T follicular helper cell (primary cell): ENCODE results near the gene MICAL3.
"Not testable (repeated sequence)": the region's sequence is repeated elsewhere in the genome, so short reads cannot be mapped to it uniquely, and the experiment has no call there.

ENCODE experiments used
- DNase-seq: peaks from one replicate; pipeline ENCODE4 v3.0.0-alpha.2; 2020; ENCODE audit warnings: low read depth

MICAL3 gene

GRCh38 chr22:18033204-18033998 lies 9.0 kb upstream of the MICAL3 start:
- DNase-seq = no peak

GRCh38 chr22:18032455-18033101 lies 8.2 kb upstream of the MICAL3 start:
- DNase-seq = no peak

- no peak for DNase-seq
These were observed 7.5 kb upstream of the MICAL3 start for GRCh38 chr22:18031695-18032454.

GRCh38 chr22:18029686-18030267 lies 5.4 kb upstream of the MICAL3 start:
- no peak for DNase-seq

- DNase-seq = no peak
These were observed 4.6 kb upstream of the MICAL3 start for GRCh38 chr22:18028817-18029527.

GRCh38 chr22:18025898-18026297 lies 1.5 kb upstream of the MICAL3 start:
- not testable (repeated sequence) for DNase-seq

- DNase-seq = no peak
These were observed 777 bp upstream of the MICAL3 start for GRCh38 chr22:18024956-18025720.

- no peak for DNase-seq
These were observed 669 bp downstream of the MICAL3 start for GRCh38 chr22:18023509-18024275.

GRCh38 chr22:18022876-18023275 lies 1.5 kb downstream of the MICAL3 start:
- no peak for DNase-seq

- no peak for DNase-seq
These were observed 2.9 kb downstream of the MICAL3 start for GRCh38 chr22:18021431-18021830.

GRCh38 chr22:18020743-18021142 lies 3.6 kb downstream of the MICAL3 start:
- DNase-seq = not testable (repeated sequence)

- DNase-seq = no peak
These were observed 10.4 kb downstream of the MICAL3 start for GRCh38 chr22:18013947-18014346.

GRCh38 chr22:18013436-18013835 lies 10.9 kb downstream of the MICAL3 start:
- no peak for DNase-seq

GRCh38 chr22:18012531-18012930 lies 11.8 kb downstream of the MICAL3 start:
- no peak for DNase-seq

GRCh38 chr22:18010266-18010665 lies 14.1 kb downstream of the MICAL3 start:
- DNase-seq = no peak

GRCh38 chr22:18008136-18008535 lies 16.2 kb downstream of the MICAL3 start:
- DNase-seq = no peak

- no peak for DNase-seq
These were observed 19.0 kb downstream of the MICAL3 start for GRCh38 chr22:18005201-18005926.

GRCh38 chr22:18001894-18002315 lies 22.5 kb downstream of the MICAL3 start:
- DNase-seq = not testable (repeated sequence)
